Loucy (cell line): ENCODE measurements around the gene COPS3.
"Not testable (repeated sequence)": the region's sequence is repeated elsewhere in the genome, so short reads cannot be mapped to it uniquely, and the experiment has no call there.

Experiments used
- H2AFZ ChIP-seq: fragments of 200-600 bp; sonication (generic); 2 replicates; pipeline ENCODE4 v1.6.0; 2016; ENCODE audit warnings: antibody characterized with exemption, mild to moderate bottlenecking, low read length, moderate library complexity
- H3F3A ChIP-seq: fragments of 200-600 bp; 2 replicates; pipeline ENCODE4 v1.6.0; 2016; ENCODE audit warnings: antibody characterized with exemption, low read depth, mild to moderate bottlenecking
- H3K27me3 ChIP-seq: fragments of 200-600 bp; sonication (generic); 2 replicates; pipeline ENCODE4 v1.6.1; 2014; ENCODE audit warnings: low read length, mild to moderate bottlenecking; ENCODE audit not compliant: insufficient read depth, poor library complexity, severe bottlenecking
- H3K36me3 ChIP-seq: fragments of 200-600 bp; sonication (generic); 2 replicates; pipeline ENCODE4 v1.6.1; 2016; ENCODE audit warnings: low read length; ENCODE audit not compliant: insufficient read depth
- H3K4me1 ChIP-seq: fragments of 200-600 bp; sonication (generic); 2 replicates; pipeline ENCODE4 v1.5.1; 2014; ENCODE audit warnings: low read length, mild to moderate bottlenecking; ENCODE audit not compliant: insufficient read depth, poor library complexity, severe bottlenecking
- H3K4me2 ChIP-seq: fragments of 200-600 bp; sonication (generic); 2 replicates; pipeline ENCODE4 v1.6.0; 2014; ENCODE audit warnings: antibody characterized with exemption, low read length, low read depth, mild to moderate bottlenecking; ENCODE audit not compliant: poor library complexity, severe bottlenecking
- H3K4me3 ChIP-seq: fragments of 200-600 bp; sonication (generic); 2 replicates; pipeline ENCODE4 v1.5.1; 2014; ENCODE audit warnings: low read length, mild to moderate bottlenecking, mixed read lengths; ENCODE audit not compliant: poor library complexity, severe bottlenecking
- H3K79me2 ChIP-seq: fragments of 200-600 bp; sonication (generic); 2 replicates; pipeline ENCODE4 v1.6.1; 2014; ENCODE audit warnings: low read length; ENCODE audit not compliant: insufficient read depth
- H3K9ac ChIP-seq: fragments of 200-600 bp; sonication (generic); 2 replicates; pipeline ENCODE4 v1.6.0; 2014; ENCODE audit warnings: mild to moderate bottlenecking, low read depth, low read length, moderate library complexity; ENCODE audit not compliant: poor library complexity, severe bottlenecking
- H3K9me2 ChIP-seq: fragments of 200-600 bp; sonication (generic); replicated peaks from 2 replicates; pipeline ENCODE4 v1.6.1; 2016; ENCODE audit warnings: low read depth, low read length, mixed read lengths
- H3K9me3 ChIP-seq: fragments of 200-600 bp; sonication (generic); 2 replicates; pipeline ENCODE4 v1.6.1; 2014; ENCODE audit warnings: mild to moderate bottlenecking, antibody characterized with exemption, low read length, low read depth; ENCODE audit not compliant: insufficient read depth
- H4K20me1 ChIP-seq: fragments of 200-600 bp; sonication (generic); 2 replicates; pipeline ENCODE4 v1.6.0; 2014; ENCODE audit warnings: antibody characterized with exemption, low read length, mild to moderate bottlenecking; ENCODE audit not compliant: insufficient read depth, poor library complexity, severe bottlenecking
- EZH2phosphoT487 ChIP-seq: fragments of 200-600 bp; IDR thresholded peaks from 2 replicates; pipeline ENCODE4 v1.6.1; 2018; ENCODE audit warnings: antibody characterized with exemption, mild to moderate bottlenecking, moderate library complexity, borderline replicate concordance
- TF ChIP-seq, protein P1 (sequence below): fragments of 200-600 bp; sonication (generic); conservative IDR thresholded peaks from 2 replicates; pipeline ENCODE4 v1.5.1; 2014; ENCODE audit warnings: mild to moderate bottlenecking, antibody characterized with exemption, low read length

Gene COPS3

DNA sequence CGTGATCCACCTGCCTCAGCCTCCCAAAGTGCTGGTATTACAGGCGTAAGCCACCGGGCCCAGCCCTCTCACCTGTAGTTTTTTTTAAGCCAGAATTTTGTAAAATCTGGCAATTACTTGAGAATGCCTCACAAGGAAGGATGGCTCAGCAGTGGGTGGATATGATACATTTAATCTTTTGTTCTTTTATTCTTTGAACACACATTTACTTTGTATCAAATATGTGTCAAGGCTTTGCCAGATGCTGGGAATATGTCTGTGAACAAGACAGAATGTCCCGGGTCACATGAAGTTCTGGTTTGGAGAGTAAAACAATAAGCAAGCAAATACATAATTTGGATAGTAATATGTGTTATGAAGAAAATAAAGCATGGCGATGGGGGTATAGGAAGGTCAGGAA, 4.9 kb upstream of the COPS3 start:
- TF ChIP-seq, protein P1, sequence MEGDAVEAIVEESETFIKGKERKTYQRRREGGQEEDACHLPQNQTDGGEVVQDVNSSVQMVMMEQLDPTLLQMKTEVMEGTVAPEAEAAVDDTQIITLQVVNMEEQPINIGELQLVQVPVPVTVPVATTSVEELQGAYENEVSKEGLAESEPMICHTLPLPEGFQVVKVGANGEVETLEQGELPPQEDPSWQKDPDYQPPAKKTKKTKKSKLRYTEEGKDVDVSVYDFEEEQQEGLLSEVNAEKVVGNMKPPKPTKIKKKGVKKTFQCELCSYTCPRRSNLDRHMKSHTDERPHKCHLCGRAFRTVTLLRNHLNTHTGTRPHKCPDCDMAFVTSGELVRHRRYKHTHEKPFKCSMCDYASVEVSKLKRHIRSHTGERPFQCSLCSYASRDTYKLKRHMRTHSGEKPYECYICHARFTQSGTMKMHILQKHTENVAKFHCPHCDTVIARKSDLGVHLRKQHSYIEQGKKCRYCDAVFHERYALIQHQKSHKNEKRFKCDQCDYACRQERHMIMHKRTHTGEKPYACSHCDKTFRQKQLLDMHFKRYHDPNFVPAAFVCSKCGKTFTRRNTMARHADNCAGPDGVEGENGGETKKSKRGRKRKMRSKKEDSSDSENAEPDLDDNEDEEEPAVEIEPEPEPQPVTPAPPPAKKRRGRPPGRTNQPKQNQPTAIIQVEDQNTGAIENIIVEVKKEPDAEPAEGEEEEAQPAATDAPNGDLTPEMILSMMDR: no peak
- TF ChIP-seq EZH2phosphoT487: no peak
- no peaks in the 10 kb centered on the region for H3K27me3 ChIP-seq
- no peaks in the 10 kb centered on the region for H3K79me2 ChIP-seq
- H3F3A ChIP-seq: no peaks in the 10 kb centered on the region
- H3K4me1 ChIP-seq: peaks cover 6% of the 10 kb centered on the region
- H3K4me2 ChIP-seq: no peak overlapping the region
- no peak overlapping the region for H2AFZ ChIP-seq
- no peak overlapping the region for H3K9ac ChIP-seq
- no peaks in the 10 kb centered on the region for H3K9me3 ChIP-seq
- H3K9me2 ChIP-seq: no peaks in the 10 kb centered on the region
- H3K36me3 ChIP-seq: no peaks in the 10 kb centered on the region
- no peak overlapping the region for H3K4me3 ChIP-seq
- H4K20me1 ChIP-seq: no peaks in the 10 kb centered on the region

DNA sequence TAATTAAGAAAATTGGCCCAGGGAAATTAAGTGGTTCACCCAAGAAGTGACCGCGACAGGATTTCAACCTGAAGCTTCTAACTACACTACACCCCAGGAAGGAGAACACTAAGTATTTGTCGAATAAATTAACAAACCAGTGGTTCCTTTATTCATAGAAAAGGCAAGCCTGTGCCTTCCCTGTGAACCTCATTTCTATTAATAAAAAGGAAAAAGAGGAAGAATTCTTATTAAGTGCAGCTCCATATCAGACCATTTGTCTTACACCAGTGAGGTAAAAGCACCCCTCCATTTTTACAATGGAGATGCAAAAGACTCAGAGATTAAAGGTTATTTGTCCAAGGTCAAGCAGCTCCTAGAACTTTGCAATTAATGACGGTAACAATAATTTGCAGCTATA, 1.7 kb downstream of the COPS3 start:
- peak overlapping the region; percentile 92 for H3K4me2 ChIP-seq
- TF ChIP-seq EZH2phosphoT487: no peak
- TF ChIP-seq, protein P1: no peak
- peak overlapping the region; percentile 91 for H3K9ac ChIP-seq
- peaks cover 57% of the 10 kb centered on the region for H3K79me2 ChIP-seq
- H4K20me1 ChIP-seq: peaks cover 50% of the 10 kb centered on the region
- no peaks in the 10 kb centered on the region for H3K9me3 ChIP-seq
- H3K4me1 ChIP-seq: peaks cover 35% of the 10 kb centered on the region
- no peaks in the 10 kb centered on the region for H3F3A ChIP-seq
- H3K27me3 ChIP-seq: no peaks in the 10 kb centered on the region
- H2AFZ ChIP-seq: no peak overlapping the region
- peak overlapping the region; percentile 91 for H3K4me3 ChIP-seq
- H3K36me3 ChIP-seq: peaks cover 5% of the 10 kb centered on the region; the same call in 1 of the 2 replicates
- H3K9me2 ChIP-seq: no peaks in the 10 kb centered on the region

DNA sequence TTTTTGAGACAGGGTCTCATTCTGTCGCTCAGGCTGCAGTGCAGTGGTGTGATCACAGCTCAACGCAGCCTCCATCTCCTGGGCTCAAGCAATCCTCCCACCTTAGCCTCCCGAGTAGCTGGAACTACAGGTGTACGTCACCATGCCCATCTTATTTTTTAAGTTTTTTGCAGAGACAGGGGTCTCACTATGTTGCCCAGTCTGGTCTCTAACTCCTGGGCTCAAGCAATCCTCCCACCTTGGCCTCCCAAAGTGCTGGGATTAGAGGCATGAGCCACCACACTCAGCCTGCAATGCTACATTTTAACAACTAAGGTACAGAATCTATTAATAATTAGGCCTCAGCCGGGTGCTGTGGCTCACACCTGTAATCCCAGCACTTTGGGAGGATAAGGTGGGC, 3.6 kb downstream of the COPS3 start:
- not testable (repeated sequence) for H3F3A ChIP-seq, H3K9me2 ChIP-seq, H3K9me3 ChIP-seq, H2AFZ ChIP-seq, H3K27me3 ChIP-seq
- H3K4me3 ChIP-seq: peak overlapping the region; percentile 38
- peak overlapping the region; percentile 13 for H3K9ac ChIP-seq
- H3K4me1 ChIP-seq: peaks cover 35% of the 10 kb centered on the region
- H3K36me3 ChIP-seq: peaks cover 22% of the 10 kb centered on the region; the same call in 1 of the 2 replicates
- H3K79me2 ChIP-seq: peaks cover 74% of the 10 kb centered on the region
- peak overlapping the region; percentile 92 for H3K4me2 ChIP-seq
- H4K20me1 ChIP-seq: peaks cover 57% of the 10 kb centered on the region

- Histone ChIP-seq H3K9me3 (no peaks in the 10 kb centered on the region), H3F3A (no peaks in the 10 kb centered on the region), H2AFZ (no peak overlapping the region), H3K4me2 (peak overlapping the region; percentile 92), H3K79me2 (peaks cover 77% of the 10 kb centered on the region), H3K4me1 (peaks cover 30% of the 10 kb centered on the region), H4K20me1 (peaks cover 62% of the 10 kb centered on the region), H3K36me3 (peaks cover 30% of the 10 kb centered on the region; the same call in 1 of the 2 replicates), H3K4me3 (no peak overlapping the region), H3K27me3 (no peaks in the 10 kb centered on the region), H3K9ac (no peak overlapping the region), H3K9me2 (no peaks in the 10 kb centered on the region)
- TF ChIP-seq EZH2phosphoT487: no peak
- TF ChIP-seq, protein P1: no peak
Observed at GRCh38 chr17:17275971-17276370, 5.1 kb downstream of the COPS3 start.
